Activated CD8-positive, alpha-beta memory T cell treated with anti-CD3 and anti-CD28 coated beads, Interleukin-2, amount 50 U/mL, for 48 hours (primary cell): Measurements from ENCODE around the gene CBX7.

Experiments used
- DNase-seq: peaks from one replicate; pipeline ENCODE4 v3.0.0-alpha.2; 2020

The CBX7 gene

DNA sequence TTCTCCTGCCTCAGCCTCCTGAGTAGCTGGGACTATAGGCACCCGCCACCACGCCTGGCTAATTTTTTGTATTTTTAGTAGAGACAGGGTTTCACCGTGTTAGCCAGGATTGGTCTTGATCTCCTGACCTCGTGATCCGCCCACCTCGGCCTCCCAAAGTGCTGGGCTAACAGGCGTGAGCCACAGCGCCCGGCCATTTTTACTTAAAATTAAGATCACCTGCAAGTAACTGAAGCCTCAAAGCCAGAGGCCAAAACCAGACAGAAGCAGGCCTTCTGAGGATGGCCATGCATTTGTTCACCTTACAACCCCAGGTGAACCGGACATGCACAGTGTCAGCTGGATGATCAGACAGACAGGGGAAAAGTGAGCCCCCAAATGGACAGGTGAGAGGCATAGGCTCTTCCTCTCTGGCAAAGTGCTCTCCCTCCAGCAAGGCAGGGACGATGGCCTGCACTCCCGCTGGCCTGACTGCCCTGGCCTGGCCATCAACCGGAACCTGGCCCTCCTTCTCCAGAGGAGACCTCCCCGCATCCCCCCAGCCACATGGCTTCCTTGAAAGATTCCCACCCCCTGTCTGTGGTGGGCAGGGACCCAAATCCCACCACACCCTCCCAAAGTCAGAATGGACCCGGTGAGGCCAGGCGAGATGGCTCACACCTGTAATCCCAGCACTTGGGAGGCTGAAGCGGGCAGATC, 29.6 kb downstream of the CBX7 start:
- DNase-seq = no peak

DNA sequence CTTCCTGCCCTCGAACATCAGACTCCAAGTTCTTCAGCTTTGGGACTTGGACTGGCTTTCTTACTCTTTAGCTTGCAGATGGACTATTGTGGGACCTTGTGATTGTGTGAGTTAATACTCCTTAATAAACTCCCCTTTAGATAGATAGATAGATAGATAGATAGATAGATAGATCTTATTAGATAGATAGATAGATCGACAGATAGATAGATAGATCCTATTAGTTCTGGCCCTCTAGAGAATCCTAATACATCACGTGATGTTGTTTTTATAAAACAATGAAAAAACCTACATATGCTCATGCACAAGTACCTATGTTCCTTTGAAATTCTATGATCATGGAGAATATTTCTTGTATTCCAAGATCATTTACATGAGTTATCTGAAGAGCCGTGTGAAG, 31.5 kb downstream of the CBX7 start:
- DNase-seq = no peak

DNA sequence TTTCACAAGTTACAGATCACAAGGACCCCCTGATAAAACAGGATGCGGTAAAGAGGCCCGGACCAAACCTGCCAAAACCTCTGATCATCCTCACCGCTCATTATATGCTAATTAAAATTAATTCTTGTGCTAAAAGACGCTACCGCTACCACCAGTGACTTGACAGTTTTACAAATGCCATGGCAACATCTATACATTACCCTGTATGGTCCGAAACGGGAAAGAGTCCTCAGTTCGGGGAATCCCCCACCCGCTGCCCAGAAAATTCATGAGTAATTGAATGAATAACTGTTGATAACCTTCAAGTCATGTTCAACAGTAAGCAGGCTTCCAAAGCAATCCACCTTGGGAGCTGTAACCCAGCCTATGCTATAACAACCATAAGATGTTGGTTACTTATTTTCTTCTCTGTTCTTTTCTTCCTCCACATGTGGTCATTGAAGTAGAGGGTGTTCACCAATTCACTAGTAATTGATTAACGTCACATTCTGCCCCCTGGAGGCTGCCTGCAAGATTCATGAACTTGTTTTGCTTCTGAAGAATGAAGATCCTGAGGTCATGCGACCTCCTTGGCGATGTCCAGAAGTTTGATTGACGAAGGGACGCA, 34.8 kb downstream of the CBX7 start:
- peak; percentile 79 for DNase-seq

DNA sequence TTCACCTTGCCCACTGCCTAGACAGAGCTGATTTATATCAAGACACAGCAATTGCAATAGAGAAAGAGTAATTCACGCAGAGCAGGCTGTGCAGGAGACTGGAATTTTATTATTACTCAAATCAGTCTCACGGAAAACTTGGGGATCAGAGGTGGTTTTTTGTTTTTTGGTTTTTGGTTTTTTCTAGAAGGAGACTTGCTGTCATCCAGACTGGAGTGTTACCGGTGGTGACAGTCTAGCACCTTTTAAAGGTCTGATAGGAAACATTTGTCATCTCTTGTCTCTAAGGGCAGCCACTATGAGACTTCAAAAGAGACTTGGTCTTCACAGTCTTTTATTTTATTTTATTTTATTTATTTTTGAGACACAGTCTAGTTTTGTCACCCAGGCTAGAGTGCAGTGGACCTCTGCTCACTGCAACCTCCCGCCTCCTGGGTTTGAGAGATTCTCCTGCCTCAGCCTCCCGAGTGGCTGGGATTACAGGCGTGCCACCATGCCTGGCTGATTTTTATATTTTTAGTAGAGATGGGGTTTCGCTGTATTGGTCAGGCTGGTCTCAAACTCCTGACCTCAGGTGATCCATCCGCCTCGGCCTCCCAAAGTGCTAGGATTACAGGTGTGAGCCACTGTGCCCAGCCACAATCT, 36.4 kb downstream of the CBX7 start:
- no peak for DNase-seq

DNA sequence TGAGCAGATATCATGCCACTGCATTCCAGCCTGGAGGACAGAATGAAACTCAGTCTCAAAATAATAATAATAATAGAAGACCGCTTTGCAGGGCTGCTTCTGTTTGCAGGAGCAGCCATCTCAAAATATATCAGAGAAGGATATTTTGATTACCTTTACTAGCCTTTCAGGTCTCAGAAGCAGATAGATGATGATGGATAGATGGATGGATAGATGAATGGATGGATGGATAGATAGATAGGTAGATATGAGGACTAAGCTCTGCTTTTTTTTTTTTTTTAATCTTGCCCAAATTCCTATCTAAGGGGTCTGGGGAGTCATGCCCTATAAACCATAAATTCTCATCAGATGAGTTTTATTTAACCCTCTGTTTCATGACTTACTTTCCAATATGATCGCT, 36.9 kb downstream of the CBX7 start:
- no peak for DNase-seq

DNA sequence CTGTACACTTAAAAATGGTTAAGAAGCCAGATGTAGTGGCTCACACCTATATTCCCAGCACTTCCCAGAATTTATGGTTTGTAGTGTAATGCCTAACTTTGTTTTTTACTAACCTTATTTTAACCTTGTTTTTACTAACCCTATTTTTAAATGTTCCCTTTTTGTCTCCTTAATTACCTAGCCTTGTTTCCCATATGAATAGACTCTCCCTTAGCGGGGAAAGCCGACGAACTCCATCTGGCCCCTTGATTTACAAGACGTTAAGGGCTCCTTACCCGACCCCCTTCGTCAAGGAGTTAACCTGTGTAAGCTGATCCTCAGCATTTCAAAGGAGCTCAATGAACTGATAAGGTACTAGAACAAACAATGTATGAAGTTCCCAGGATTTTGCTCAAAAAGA, 38.4 kb downstream of the CBX7 start:
- DNase-seq = no peak

DNA sequence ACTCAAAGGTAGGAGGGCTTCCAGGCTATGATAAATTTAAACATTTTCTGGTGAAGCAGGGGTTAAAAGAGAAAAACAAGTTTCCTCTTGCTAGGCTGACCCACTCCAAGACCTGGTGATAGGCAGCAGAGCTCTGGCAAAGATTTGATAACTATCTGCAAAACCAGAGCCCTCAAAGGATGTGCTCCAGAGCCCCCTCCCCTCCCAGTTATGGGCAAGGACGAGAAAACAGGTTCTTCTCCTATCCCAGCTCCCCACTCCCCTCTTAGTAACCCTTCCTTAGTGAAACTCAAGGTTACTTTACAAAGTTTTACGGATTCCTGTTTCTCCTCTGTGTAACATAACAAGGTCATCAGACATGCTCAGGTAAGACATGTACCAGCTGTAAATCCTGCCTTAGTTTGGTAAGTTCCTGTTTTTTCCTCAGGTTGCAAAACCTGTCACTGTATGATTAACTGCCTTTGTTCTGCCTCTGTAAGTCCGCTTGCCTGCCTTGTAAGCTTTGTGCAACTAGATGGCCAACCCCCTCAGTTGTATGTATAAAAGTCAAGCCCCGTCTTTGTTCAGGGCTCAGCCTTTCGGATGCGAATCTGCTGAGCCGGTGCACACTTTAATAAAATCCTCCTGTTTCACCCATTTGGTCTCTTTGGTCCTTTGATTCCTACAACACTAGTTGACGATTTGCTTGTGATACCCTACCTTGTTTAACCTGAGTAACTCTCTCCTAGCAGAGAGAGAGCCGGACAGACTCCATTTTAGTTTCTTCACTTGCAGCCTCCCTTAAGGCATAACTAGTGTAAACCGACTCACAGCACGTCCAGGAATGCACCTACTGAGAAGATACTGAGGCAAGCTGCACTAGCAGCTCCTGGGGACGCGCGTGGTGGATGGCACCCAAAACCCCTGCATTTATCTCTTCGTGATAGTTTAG, 41.6 kb downstream of the CBX7 start:
- no peak for DNase-seq

DNA sequence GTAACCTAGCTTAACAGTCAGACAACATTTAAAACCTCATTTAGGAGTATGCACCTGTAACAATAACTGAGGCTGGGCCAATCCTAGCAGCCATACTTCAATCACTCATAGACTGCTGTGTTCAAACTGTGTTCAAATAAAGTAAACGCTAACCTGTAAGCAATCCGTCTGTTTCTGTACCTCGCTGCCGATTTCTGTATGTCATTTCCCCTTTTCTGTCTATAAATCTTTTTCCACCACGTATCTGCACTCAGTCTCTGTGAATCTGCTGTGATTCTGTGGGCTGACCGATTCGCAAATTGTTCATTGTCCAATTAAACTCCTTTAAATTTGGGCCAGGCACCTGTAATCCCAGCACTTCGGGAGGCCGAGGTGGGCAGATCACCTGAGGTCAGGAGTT, 43.1 kb downstream of the CBX7 start:
- no peak for DNase-seq

DNA sequence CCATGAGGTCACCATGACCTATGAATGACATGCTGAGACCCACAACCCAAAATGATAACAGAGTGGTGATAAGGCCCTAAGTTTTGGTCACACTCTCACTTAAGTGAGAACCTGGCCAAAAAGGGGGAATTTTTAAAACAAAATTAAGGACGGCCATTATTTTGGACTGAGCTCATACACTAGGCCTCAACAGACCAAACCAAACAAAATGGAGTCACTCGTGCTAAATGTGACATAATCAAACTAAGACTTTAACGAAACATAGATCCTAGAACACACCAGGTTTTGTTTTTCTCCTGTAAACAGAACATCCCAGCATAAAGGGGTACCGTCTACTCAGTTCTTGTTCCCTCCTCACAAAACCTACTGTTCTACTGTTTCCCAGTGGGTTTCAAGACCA, 44.0 kb downstream of the CBX7 start:
- no peak for DNase-seq

DNA sequence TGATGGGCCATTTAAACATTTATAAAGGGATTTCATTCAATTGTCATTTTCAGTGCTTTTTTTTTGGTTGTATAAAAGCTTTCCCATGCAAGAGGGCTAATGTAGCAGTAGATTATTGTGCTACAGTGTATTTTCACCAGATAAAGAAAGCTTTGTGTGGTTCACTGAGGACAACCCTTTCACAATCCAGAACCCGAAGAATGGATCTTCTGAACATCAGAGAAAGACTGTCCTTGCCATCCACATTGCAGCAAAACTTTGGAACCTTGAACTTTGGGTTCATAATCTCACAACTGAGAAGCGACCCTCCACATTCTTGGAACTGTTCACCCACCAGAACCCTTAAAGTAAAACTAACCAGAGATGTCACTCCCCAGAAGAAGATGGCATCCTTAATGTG, 46.2 kb downstream of the CBX7 start:
- DNase-seq = no peak

DNA sequence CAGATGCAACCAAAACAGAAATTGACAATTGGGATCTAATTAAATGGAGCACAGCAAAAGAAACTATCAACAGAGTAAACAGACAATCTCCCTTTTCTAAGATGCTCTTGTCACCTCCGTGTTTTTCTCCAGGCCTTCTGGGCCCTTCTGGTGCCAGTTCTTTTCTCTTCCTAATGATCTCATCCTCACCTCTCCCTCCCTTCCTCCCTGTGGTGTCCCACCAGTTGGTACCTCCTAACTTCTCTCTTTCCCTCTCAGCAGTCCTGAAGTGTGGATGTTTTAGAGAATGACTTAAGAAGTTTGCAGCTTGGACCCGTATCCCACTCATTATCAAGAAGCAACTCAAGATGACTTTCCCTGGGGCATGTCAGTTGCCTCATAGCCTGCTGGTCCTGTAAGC, 49.0 kb downstream of the CBX7 start:
- DNase-seq = no peak

DNA sequence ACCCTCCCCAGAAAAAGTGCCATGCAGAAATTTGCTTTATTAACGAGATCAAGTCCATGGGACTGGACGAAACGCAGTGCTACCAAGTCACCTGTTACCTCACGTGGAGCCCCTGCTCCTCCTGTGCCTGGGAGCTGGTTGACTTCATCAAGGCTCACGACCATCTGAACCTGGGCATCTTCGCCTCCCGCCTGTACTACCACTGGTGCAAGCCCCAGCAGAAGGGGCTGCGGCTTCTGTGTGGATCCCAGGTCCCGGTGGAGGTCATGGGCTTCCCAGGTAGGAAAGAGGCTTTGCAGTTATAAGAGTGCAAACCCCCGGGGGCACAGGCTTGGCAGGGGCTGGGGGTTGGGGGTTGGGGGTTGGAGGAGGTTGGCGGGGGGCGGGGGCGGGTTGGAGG, 51.3 kb downstream of the CBX7 start:
- no peak for DNase-seq

DNA sequence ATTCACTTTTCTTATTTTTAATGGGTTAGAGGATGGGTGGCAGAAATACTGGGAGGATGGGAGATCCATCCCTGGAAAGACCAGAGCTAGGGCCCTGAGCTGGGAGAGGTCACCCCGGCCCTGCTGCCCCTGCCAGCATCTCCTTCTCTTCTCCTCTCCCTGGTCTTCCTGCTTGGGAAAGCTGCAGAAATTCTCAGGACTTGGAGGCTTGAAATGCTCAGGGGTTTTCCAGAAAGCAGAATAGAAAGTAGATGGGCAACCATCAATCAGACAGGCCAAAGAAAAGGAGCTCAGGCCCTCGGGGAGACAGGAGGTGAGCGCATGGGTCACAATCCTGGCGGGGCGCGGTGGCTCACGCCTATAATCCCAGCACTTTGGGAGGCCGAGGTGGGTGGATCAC, 53.9 kb downstream of the CBX7 start:
- DNase-seq = no peak

DNA sequence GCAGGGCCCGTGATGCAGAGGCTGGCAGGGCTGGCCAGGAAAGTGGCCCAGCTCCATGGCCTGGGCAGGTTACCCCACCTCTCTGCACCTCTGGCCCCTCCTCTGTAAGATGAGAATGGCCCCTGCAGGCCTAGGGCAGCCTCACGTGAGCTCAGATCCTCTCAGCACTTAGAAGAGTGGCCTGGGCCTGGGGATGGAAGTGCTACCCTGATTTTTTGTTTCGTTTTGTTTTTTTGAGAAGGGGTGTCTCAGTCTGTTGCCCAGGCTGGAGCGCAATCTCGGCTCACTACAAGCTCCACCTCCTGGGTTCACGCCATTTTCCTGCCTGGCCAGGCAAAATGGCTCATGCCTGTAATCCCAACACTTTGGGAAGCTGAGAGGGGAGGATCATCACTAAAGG, 54.5 kb downstream of the CBX7 start:
- DNase-seq = no peak

DNA sequence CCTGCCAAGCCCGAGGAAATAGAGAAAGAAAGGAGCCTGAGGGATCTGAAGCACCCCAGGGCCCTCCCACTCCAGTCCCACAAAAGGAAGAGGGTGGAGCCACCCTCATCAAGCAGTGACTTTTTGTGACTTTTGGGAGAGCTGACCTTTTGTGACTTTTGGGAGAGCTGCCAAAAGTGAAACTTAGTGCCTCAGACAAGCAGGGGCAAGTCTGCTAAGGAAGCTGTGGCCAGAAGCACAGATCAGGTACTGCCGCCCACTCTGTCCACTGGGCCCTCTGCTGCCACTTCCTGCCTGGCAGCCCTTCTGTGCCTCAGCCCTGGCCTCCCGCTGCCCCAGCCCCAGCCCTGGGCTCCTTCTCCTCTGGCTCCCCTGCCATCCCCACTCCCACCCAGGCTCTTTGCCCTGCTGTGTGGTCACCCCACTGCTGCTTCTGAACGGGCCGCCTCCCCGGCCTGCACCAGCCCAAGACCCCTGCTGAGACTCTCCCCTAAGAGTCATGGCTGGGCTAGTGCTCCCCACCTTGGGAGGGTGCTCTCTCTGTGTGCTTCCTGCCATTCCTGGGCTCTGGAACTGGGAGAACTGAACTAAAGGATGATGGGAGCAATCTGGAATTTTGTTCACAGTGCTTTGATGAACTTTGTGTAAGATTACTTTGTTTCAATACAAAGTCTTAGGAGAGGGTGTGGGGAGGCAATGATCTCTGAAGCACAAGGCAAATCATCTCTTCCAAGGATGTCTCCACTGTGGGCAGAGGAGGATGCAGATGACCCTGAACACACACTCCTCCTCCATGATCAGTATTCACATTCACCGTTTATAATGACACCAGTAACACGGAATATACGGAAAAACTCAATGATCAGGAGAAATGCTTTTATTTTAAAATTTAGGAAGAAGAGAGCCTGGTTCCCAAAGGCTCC, 55.1 kb downstream of the CBX7 start, which contains the start of gene APOBEC3H:
APOBEC3H (plus strand) TSS at position 147 of the 923 bp plus-strand sequence. CDS start 3,035 bp downstream, outside the sequence.
- no peak for DNase-seq

DNA sequence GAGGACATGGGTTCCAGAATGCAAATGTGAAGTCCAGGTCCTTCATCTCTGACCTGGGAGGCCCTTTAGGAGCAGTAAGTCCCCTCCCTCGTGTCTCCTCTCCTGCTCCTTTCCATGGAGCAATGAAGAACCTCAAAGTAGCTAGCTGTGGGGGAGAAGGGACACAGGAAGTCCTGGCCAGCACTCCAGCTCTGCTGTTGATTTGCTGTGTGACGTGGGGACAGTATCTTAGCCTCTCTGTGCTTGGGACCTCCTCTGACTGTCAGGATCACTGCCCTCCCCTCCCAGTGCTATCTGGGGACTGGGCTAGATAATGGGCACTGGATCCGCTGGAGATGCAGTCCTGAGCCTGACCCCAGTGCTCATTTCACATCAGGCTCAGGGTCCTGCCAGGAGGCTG, 56.5 kb downstream of the CBX7 start:
- no peak for DNase-seq

DNA sequence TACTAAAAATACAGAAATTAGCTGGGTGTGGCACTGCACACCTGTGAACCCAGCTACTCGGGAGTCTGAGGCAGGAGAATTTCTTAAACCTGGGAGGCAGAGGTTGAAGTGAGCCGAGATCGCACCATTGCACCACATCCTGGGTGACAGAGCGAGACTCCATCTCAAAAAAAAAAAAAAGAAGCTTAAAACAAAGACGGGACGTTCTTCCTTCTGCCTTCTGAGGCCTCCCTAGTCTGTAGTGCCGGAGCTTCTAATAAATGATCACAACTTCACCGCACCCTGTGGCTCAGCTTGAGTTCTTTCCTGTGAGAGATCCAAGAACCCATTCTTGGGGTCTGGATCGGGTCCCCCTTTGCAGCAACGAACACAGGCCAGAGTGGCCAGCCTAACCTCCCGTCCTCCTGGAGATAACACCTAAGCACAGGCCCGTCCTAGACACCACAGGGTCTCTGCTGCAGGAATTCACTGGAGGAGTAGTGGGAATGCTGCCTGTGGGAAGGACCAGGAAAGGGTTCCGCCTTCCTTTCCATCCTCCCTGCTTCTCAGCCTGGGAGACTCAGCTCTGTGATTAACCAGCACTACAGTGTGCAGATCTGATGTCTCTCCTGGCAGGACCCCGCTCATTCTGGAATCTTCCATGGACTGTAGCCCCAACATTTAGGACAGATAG, 57.6 kb downstream of the CBX7 start:
- DNase-seq = no peak

DNA sequence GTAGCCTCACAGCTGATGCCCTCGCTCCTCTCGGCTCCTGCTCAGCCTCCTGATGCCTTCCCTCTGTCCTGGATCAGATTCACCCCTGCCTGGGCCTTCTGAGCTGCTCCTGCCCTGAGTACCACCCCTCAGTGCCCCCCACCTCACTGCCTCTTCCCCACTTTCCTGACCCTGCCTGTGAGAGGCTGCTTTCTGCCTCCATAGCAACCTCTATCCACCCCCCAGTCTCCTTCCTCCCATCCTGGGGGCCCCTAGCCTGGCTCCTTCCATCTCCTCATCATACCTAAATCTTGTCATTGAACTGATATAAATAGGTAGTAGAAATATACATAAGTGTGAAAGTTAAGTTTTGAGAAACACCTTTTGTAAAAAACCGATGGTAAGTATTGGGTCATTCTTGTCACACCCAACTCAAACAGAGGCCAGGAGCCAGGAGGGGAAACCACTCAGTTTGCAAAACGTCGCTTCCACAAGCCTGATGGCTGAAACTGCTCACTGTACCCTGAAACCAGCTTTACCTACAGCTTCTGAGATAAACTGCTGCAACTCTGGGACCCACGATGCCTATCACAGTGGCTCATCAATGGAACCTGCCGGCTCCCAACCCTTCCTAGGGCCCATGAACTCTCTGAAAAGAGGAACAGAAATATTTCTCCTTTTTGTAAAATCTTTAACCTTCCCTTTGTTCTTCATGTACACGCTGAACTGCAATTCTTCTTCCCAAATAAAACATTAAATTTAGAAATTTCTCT, 60.2 kb downstream of the CBX7 start:
- no peak for DNase-seq

DNA sequence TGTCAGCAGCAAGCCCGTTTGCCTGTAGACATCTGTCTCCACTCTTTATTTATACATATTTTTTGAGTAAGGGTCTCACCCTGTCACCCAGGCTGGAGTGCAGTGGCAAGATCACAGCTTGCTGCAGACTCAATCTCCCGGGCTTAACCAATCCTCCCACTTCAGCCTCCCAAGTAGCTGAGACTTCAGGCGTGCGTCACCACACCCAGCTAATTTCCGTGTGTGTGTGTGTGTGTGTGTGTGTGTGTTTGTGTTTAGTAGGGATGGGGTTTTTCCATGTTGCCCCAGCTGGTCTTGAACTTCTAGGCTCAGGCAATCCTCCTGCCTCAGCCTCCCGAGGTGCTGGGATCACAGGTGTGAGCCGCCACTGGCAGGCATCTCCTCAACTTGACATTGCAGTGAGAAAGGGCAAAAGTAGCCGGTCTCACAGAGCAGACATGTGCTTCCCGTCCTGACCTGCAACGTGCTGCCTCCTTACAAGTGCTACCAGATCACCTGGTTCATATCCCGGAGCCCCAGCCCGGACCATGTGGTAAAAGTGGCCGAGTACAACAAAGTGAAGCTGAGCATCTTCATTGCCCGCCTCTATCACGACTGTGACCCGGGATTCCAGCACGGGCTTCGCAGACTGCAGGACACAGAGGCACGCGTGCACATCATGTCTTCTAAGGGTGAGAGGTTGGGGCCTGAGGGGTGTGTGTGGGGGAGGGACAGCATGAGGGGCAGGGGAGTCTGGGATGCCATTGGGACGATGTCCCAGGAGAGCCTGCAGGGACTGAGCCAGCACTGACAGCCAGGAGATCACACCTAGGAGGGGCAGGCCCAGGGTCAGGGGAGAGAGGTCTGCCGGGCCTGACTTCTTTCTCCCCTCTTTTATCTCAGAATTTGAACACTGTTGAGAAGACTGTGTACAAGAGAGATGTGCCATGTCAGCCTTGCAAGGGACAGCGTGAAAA, 61.1 kb downstream of the CBX7 start:
- no peak for DNase-seq
